Sigmoid colon (tissue), 4 donors: Measurements from ENCODE around the gene STK11.

Experiments
- CTCF ChIP-seq, 4 experiments: fragments of 450-650 bp in 3 of 4; fragments of 200-600 bp in 1 of 4; IDR thresholded peaks; one replicate each; pipeline ENCODE4 v1.5.1; 2016 to 2019; ENCODE audit warnings: antibody characterized with exemption in 4 of 4, mild to moderate bottlenecking in 3 of 4, moderate library complexity in 2 of 4
- EP300 ChIP-seq, 4 donors: sonication (generic); formaldehyde crosslinking; IDR thresholded peaks; one replicate each; pipeline ENCODE4 v1.6.1; 2017; ENCODE audit warnings: antibody characterized with exemption in 4 of 4
- POLR2A ChIP-seq, 2 donors: fragments of 450-650 bp; IDR thresholded peaks; one replicate each; pipeline ENCODE4 v1.6.1; 2016; ENCODE audit warnings: antibody characterized with exemption in 2 of 2, mild to moderate bottlenecking in 2 of 2, moderate library complexity in 2 of 2
- POLR2AphosphoS5 ChIP-seq, 4 donors: sonication (generic); formaldehyde crosslinking; IDR thresholded peaks; one replicate each; pipeline ENCODE4 v1.6.1; 2017; ENCODE audit warnings: antibody characterized with exemption in 4 of 4

GRCh38 chr19:1234051-1234954 is 28.7 kb downstream of the STK11 start:
- TF ChIP-seq POLR2A (IDR thresholded peaks at IDR 0.05): no peak
- TF ChIP-seq CTCF (IDR thresholded peaks at IDR 0.05): no peak
- no peak for TF ChIP-seq POLR2AphosphoS5 (IDR thresholded peaks at IDR 0.05)
- TF ChIP-seq EP300 (IDR thresholded peaks at IDR 0.05): no peak
